CD14-positive monocyte (primary cell): ENCODE data around the gene GALT. TPM values are rescaled to one million over a fixed set of nuclear protein-coding genes. Genes with fewer than 3 reads are reported as not detected.

Experiments used
- DNase-seq, 3 donors: peaks; one replicate each; pipeline ENCODE4 v3.0.0-alpha.2; 2011 to 2022
- H2AFZ ChIP-seq: 2 replicates; pipeline ENCODE4 v1.6.0; 2012; ENCODE audit warnings: mild to moderate bottlenecking, low read depth, low read length, inconsistent platforms; ENCODE audit not compliant: insufficient read depth, poor library complexity, severe bottlenecking
- H3K27ac ChIP-seq, 2 donors: 1 replicate in 1 of 2; 2 replicates in 1 of 2; pipeline ENCODE4 v1.5.1; 2012 to 2013; ENCODE audit warnings: low read length in 2 of 2, control low read depth in 1 of 2, inconsistent platforms in 1 of 2, low read depth in 1 of 2, mild to moderate bottlenecking in 1 of 2
- H3K27me3 ChIP-seq, 2 donors: one replicate each; pipeline versions ENCODE4 v1.6.0 to v1.6.1; 2011 to 2013; ENCODE audit warnings: low read length in 2 of 2; ENCODE audit not compliant: control insufficient read depth in 2 of 2, insufficient read depth in 2 of 2
- H3K36me3 ChIP-seq, 2 donors: replicated peaks in 1 of 2; 1 replicate in 1 of 2; 2 replicates in 1 of 2; pipeline versions ENCODE4 v1.5.1 to v1.6.1; 2012 to 2013; ENCODE audit warnings: low read length in 2 of 2, control low read depth in 1 of 2, inconsistent platforms in 1 of 2, mild to moderate bottlenecking in 1 of 2; ENCODE audit not compliant: insufficient read depth in 2 of 2, control insufficient read depth in 1 of 2
- H3K4me1 ChIP-seq, 2 donors: 1 replicate in 1 of 2; 2 replicates in 1 of 2; pipeline versions ENCODE4 v1.5.1 to v1.6.1; 2012 to 2013; ENCODE audit warnings: low read length in 2 of 2, control low read depth in 1 of 2, inconsistent platforms in 1 of 2, mild to moderate bottlenecking in 1 of 2, moderate library complexity in 1 of 2; ENCODE audit not compliant: insufficient read depth in 2 of 2, control insufficient read depth in 1 of 2
- H3K4me2 ChIP-seq: replicated peaks from 2 replicates; pipeline ENCODE3; 2012; ENCODE audit warnings: low read length, moderate library complexity, mild to moderate bottlenecking; ENCODE audit not compliant: poor library complexity, severe bottlenecking; ENCODE audit errors: extremely low read depth
- H3K4me3 ChIP-seq, 3 experiments: fragments of 200-600 bp in 1 of 3; sonication (generic) in 1 of 3; replicated peaks in 1 of 3; 1 replicate in 2 of 3; 2 replicates in 1 of 3; pipeline ENCODE4 v1.5.1; 2011 to 2013; ENCODE audit warnings: low read length in 3 of 3, mild to moderate bottlenecking in 3 of 3, control low read depth in 2 of 3, low read depth in 2 of 3, inconsistent platforms in 1 of 3, moderate library complexity in 1 of 3
- H3K79me2 ChIP-seq: 2 replicates; pipeline ENCODE4 v1.6.0; 2012; ENCODE audit warnings: mild to moderate bottlenecking, control low read depth, inconsistent platforms, low read length, moderate library complexity; ENCODE audit not compliant: insufficient read depth
- H3K9ac ChIP-seq: 2 replicates; pipeline ENCODE4 v1.6.0; 2017; ENCODE audit warnings: low read length, mild to moderate bottlenecking; ENCODE audit not compliant: insufficient read depth, poor library complexity, severe bottlenecking
- H3K9me3 ChIP-seq, 2 donors: replicated peaks in 1 of 2; 1 replicate in 1 of 2; 2 replicates in 1 of 2; pipeline versions ENCODE4 v1.5.1 to v1.6.1; 2012 to 2013; ENCODE audit warnings: low read length in 2 of 2, control low read depth in 1 of 2; ENCODE audit not compliant: control insufficient read depth in 1 of 2, insufficient read depth in 1 of 2
- H4K20me1 ChIP-seq: 2 replicates; pipeline ENCODE4 v1.6.0; 2012; ENCODE audit warnings: mild to moderate bottlenecking, low read length, control low read depth, moderate library complexity; ENCODE audit not compliant: insufficient read depth
- H3K27ac Mint-ChIP-seq, 7 donors: one replicate each; pipeline ENCODE4 v1.8.0; 2020; ENCODE audit warnings: mild to moderate bottlenecking in 7 of 7, mixed read lengths in 7 of 7, moderate library complexity in 6 of 7, inconsistent platforms in 2 of 7
- H3K27me3 Mint-ChIP-seq, 3 donors: one replicate each; pipeline ENCODE4 v1.8.0; 2021 to 2022; ENCODE audit warnings: low read depth in 3 of 3, mild to moderate bottlenecking in 3 of 3, mixed read lengths in 3 of 3, moderate library complexity in 3 of 3, inconsistent platforms in 1 of 3
- H3K36me3 Mint-ChIP-seq, 2 donors: one replicate each; pipeline ENCODE4 v1.8.0; 2020; ENCODE audit warnings: mixed read lengths in 2 of 2, inconsistent platforms in 1 of 2, mild to moderate bottlenecking in 1 of 2
- H3K4me1 Mint-ChIP-seq: one replicate; pipeline ENCODE4 v1.8.0; 2020; ENCODE audit warnings: mild to moderate bottlenecking, mixed read lengths
- H3K4me3 Mint-ChIP-seq, 2 donors: one replicate each; pipeline ENCODE4 v1.8.0; 2020; ENCODE audit warnings: mild to moderate bottlenecking in 2 of 2, mixed read lengths in 2 of 2, moderate library complexity in 1 of 2
- H3K9me3 Mint-ChIP-seq, 7 donors: one replicate each; pipeline ENCODE4 v1.8.0; 2020 to 2022; ENCODE audit warnings: mixed read lengths in 7 of 7, mild to moderate bottlenecking in 6 of 7, moderate library complexity in 6 of 7, inconsistent platforms in 2 of 7
- CTCF ChIP-seq: fragments of 200-600 bp; IDR thresholded peaks from one replicate; pipeline ENCODE4 v1.8.0; 2022; ENCODE audit warnings: antibody characterized with exemption, mild to moderate bottlenecking
- WGBS: methylation state at CpG from one replicate; pipeline ENCODE4 v1.1.5; 2013; ENCODE audit warnings: missing lambda C conversion rate; ENCODE audit not compliant: insufficient coverage; 5-methylcytosine and 5-hydroxymethylcytosine counted together
- intact Hi-C, 2 donors: fragments of 100-400 bp; cut with micrococcal nuclease; formaldehyde crosslinking; loops; one replicate each; pipeline versions ENCODE4 v1.15.0 to v1.15.1; 2023
- polyA plus RNA-seq, 3 donors: library from polyadenylated mRNA; depleted of rRNA in 1 of 3; unstranded in 2 of 3; stranded (reverse) in 1 of 3; fragments of 300-500 nt in 2 of 3; fragments of >200 nt in 1 of 3; fragmentation: Illumina TruSeq in 2 of 3; gene quantifications; 1 replicate in 2 of 3; 2 replicates in 1 of 3; pipeline ENCODE4 v1.2.3, GENCODE V29; 2012 to 2021

Gene GALT
- polyA plus RNA-seq, 3 donors, result 25.6 to 103 (median 26.9) TPM

- H3K4me1 Mint-ChIP-seq, result peaks cover 40% of the 10 kb centered on the region
- peaks cover 0 to 3% (median 0%) of the 10 kb centered on the region in 7 donors for H3K9me3 Mint-ChIP-seq
Observed at GRCh38 chr9:34615132-34615531, 31.3 kb upstream of the GALT start.

More at GRCh38 chr9:34615132-34615531, 31.3 kb upstream of the GALT start:
- Histone ChIP-seq H3K4me3 (no peak overlapping the region), H3K4me1 (peaks cover 33 to 40% of the 10 kb centered on the region in 2 donors), H3K9ac (no peak overlapping the region), H3K4me2 (no peak overlapping the region), H3K27me3 (no peaks in the 10 kb centered on the region), H3K36me3 (peaks cover 42 to 55% of the 10 kb centered on the region in 2 donors), H3K79me2 (peaks cover 23% of the 10 kb centered on the region), H3K27ac (no peak overlapping the region), H4K20me1 (no peaks in the 10 kb centered on the region), H3K9me3 (no peaks in the 10 kb centered on the region), H2AFZ (no peak overlapping the region)
- Mint-ChIP-seq H3K27me3 (peaks cover 0 to 3% (median 0%) of the 10 kb centered on the region in 3 donors), H3K4me3 (no peak overlapping the region), H3K36me3 (peaks cover 46 to 55% of the 10 kb centered on the region in 2 donors), H3K27ac (no peak overlapping the region)
- DNase-seq, result no peak
- TF ChIP-seq CTCF, result no peak
- intact Hi-C loops, result loop anchor here in 1 of 2 donors (10.0 kb wide), 1 partner anchor 160 kb away; the partner anchor contains the start of genes DNAI1 and FAM219A
- WGBS, result no CpG with 5 or more reads among the region's 2 CpGs
